AG10803 (cell line): Measurements from ENCODE around the gene PALD1.

Experiments
- DNase-seq: peaks from one replicate; pipeline ENCODE4 v3.0.0; 2010; ENCODE audit warnings: low read depth
- H3K4me3 ChIP-seq: 2 replicates; pipeline ENCODE4 v1.5.1; 2011; ENCODE audit warnings: mild to moderate bottlenecking, low read length, control low read depth
- CTCF ChIP-seq: conservative IDR thresholded peaks from 2 replicates; pipeline ENCODE4 v1.5.1; 2011; ENCODE audit warnings: mild to moderate bottlenecking, low read length, control low read depth, inconsistent platforms

PALD1 gene

GRCh38 chr10:70549962-70550458 is 71.4 kb downstream of the PALD1 start:
- DNase-seq = peak; percentile 53
- TF ChIP-seq CTCF = peak; percentile 94
- no peak overlapping the region for H3K4me3 ChIP-seq

DNA sequence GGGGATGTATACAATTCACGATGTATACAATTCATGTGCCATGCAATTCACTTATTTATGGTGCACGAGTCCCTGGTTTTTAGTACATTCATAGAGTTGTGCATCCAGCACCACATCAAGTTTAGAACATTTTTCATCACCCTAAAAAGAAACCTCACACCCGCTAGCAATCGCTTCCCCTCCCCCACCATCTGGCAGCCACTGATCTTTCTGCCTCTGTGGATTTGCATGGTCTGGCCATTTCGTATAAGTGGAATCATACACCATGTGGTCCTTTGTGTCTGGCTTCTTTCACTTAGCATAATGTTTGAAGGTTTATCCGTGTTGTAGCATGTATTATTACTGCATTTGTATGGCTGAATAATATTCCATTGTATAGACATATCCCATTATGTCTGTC is 71.9 kb downstream of the PALD1 start:
- no peak for DNase-seq
- no peak overlapping the region for H3K4me3 ChIP-seq
- TF ChIP-seq CTCF = no peak

GRCh38 chr10:70551466-70551865 is 72.9 kb downstream of the PALD1 start:
- H3K4me3 ChIP-seq = no peak overlapping the region; the same call in 1 of the 2 replicates
- TF ChIP-seq CTCF = no peak
- no peak for DNase-seq

DNA sequence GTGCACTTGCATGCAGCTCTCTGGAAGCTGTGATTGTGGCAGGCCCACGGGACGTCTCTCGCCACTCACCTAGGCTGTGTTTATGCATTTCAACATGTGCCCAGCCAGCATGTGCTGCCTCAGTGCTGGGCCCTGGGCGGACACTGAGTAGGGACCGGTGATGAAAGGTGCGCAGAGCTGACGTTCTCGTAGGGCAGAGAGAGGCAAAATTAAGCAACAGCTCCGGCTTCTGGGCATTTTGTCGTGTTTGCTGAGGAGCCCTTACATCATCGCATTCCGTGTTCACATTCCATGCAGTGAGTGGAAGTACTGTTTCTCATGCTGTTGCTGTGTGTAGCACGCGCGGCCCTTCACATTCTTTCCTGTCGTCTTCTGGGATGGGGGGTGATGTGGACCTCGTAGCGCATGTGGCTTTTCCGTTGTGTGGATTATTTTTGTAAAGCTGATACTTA is 73.4 kb downstream of the PALD1 start:
- no peak for TF ChIP-seq CTCF
- DNase-seq = peak; percentile 97
- no peak overlapping the region; the same call in 1 of the 2 replicates for H3K4me3 ChIP-seq

GRCh38 chr10:70552586-70552985 is 74.0 kb downstream of the PALD1 start:
- DNase-seq = peak; percentile 49
- H3K4me3 ChIP-seq = no peak overlapping the region
- TF ChIP-seq CTCF = no peak

DNA sequence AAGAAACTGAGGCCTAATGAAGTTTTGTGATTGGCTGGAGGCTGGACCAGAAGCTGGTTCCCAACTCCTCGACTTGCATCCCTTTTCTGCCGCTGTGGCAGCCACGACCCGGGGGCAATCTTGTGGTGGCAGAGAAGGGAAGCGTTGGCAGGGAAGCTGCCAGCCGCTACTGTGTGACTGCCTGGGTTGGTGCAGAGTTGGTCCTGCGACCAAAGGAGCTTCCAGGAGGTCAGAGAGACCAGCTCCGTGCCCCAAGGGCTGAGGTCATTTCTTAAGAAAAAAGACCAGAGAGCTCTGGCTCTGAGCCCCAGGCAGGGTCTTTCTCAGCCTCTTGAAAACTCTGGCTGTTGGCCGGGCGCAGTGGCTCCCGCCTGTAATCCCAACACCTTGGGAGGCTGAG is 76.8 kb downstream of the PALD1 start:
- no peak for DNase-seq
- no peak for TF ChIP-seq CTCF
- no peak overlapping the region for H3K4me3 ChIP-seq

DNA sequence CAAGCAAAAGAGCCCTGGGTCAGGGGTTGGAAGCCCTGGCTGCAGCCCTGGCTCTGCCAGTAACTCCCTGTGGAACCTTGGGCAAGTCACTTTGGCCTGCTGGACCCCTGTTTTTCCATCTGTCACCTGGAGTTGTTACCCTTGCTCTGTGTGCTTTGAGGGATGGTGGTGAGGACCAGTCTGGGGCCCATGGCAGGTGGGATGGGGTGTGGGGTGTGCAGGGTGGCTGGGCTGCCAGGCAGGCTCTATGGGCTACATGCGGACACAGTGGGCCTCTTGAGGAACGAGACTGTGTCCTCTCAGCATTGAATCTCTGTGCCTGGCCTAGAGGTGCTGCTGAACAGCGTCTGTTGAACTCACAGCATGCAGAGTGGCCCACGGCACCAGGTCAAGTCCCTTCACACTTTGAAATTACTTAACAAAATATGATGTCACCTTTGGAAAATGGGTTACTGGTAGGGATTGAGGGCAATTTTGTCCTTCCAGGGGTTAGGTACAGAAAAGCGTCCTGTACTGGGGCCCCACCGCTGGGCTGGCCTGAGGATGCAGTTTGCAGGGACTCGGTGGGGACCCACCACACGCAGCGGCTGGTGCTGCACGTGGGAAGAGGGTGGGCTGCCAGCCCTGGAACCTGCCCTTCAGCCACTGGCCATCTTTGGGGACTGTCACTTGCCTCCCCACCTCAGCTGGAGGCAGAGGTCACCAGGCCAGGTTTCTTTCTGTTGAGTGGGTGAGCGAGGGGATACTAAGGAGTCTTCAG is 78.7 kb downstream of the PALD1 start:
- H3K4me3 ChIP-seq = no peak overlapping the region
- no peak for DNase-seq
- TF ChIP-seq CTCF = no peak
